ENCODE data around the gene TUBB4B.
"Not testable (repeated sequence)": the region's sequence is repeated elsewhere in the genome, so short reads cannot be mapped to it uniquely, and the experiment has no call there.

The TUBB4B gene

DNA sequence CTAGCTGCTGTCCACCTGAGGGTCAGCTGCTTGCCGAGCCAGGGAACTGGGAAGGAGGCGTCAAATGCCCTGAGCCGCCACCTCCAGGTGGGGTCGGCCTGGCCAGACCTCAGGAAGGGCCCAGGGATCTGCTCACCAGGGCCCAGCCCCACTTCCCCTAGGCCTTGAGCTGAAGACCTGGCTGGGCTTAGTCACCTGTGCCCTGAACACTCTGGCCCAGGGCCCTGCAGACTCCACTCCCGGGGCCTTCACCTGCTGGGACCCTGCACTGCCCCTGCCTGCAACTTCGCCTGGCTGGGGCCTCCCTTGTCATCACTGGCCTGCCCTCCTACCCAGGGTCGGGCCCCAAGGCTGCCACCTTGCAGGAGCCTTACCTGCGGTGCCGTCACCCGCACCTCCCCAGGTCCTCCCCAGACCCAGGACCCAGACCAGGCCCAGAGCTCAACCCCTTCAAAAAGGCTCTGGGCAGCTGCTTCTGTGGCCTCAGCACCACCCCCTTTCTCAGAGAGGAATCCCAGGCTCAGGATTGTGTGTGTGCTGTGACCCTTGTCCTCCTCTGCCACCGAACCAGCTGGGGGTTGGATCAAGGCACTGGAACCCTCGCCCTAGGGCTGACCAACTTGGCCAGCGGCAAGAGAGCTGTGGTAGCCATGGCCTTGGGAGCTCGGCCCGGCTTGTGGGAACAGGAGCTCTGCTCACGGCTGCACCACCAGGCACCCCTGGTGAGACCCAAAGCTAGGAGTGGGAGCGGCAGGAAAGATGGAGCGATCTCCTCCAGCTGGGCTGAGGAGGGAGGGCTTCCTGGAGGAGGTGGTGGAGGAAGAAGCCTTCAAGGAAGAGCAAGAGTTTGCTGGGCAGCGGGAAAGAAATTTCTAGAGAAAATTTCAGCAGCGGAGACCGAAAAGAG, 12.9 kb downstream of the TUBB4B start:
- no peak for DNase-seq

GRCh38 chr9:137254624-137255447, 13.7 kb downstream of the TUBB4B start, which contains the start of gene NELFB:
Gene NELFB, plus strand, starts transcription at chr9:137255327.
- DNase-seq: peak; percentile 97

- peak; percentile 47 for DNase-seq
Measured at GRCh38 chr9:137255448-137256114, 14.5 kb downstream of the TUBB4B start.

DNA sequence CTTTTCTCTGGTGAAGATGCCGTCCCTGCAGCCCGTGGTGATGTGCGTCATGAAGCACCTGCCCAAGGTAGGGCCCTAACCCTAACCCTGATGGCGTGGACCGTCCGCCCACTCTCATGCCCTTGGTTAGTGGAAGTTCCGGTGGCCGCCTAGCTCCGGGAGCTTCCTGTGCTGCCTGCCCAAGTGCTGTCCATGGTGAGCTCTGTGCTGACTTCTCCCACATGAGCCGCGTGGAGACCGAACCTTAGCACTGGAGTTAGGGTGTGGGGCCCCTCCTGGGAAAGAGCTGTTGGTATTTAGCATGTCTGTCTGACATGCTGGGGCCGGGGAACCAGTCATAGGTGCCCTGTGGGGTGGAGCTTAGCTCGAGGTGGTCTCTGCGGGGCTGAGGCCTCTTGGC, 15.3 kb downstream of the TUBB4B start:
- no peak for DNase-seq

- DNase-seq: no peak
Measured at GRCh38 chr9:137256856-137257255, 15.8 kb downstream of the TUBB4B start.

- DNase-seq: not testable (repeated sequence)
Measured at GRCh38 chr9:137262173-137262908, 21.3 kb downstream of the TUBB4B start.

- DNase-seq: no peak
Measured at GRCh38 chr9:137262909-137263285, 21.8 kb downstream of the TUBB4B start.

DNA sequence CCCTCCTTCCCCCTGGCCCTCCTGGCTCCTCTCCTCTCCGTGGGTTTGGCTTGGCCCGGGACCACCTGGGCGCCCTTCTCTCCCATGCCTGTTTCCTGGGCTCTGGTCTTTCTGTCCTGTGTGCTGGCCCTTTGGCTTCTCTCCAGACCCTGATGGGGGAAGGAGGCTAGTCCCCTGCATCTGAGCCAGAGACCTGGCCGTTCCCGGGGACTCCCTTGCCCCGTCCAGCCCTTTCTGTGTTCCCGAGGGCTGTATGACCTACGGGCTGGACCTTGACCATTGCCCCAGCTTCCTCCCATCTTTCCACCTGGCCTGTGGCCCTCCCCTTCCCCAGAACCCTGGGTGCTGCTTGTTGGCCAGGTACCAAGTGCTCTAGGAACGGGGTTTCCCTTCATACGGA, 22.4 kb downstream of the TUBB4B start:
- DNase-seq: no peak

GRCh38 chr9:137264067-137264466, 23.0 kb downstream of the TUBB4B start:
- DNase-seq: no peak

- DNase-seq: no peak
Measured at GRCh38 chr9:137265496-137266161, 24.5 kb downstream of the TUBB4B start.

DNA sequence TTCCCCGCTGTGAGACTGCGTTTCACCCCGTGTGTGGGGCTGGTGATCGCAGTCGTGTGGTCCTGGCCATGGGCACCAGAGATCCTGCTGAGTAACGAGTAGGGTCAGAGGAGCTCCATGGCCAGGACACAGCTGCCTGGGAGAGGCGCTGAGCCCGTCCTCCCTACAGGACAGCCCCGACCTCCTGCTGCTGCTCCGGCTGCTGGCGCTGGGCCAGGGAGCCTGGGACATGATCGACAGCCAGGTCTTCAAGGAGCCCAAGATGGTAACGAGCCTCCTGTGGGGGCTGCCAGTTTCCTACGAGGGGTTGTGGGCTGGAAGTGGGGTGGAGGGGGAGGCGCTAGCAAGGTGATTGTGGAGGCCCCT, 25.1 kb downstream of the TUBB4B start:
- DNase-seq: no peak

DNA sequence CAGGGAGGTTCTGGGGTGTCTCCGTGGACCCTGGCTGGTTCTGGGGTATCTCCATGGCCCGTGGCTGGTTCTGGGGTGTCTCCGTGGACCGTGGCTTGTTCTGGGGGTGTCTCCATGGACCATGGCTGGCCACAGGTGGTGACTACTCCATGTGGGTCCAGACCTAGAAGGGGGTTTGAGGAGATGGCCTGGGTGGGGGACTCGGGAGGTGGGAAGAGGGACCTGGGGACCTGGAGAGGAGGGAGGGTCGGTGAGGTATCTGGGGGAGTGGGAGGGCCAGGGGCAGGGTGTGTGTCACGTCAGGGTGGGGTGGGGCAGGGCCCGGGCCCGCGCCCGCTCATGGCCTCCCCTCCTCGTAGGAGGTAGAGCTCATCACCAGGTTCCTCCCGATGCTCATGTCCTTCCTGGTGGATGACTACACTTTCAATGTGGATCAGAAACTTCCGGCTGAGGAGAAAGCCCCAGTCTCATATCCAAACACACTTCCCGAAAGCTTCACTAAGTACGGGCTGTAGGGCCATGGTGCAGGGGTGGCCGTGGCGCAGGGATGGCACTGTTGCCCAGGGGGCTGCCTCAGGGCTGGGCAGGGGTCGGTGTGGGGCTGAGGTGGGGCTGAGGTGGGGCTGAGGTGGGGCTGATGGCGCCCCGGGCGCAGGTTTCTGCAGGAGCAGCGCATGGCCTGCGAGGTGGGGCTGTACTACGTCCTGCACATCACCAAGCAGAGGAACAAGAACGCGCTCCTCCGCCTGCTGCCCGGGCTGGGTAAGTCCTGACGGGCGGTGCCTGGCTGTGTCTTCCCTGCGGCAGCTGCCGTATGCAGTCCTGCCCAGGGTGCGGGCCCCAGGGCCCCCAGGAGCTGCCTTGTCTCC, 25.7 kb downstream of the TUBB4B start:
- no peak for DNase-seq

GRCh38 chr9:137267933-137268355, 26.9 kb downstream of the TUBB4B start:
- no peak for DNase-seq

GRCh38 chr9:137268538-137269201, 27.6 kb downstream of the TUBB4B start:
- DNase-seq: no peak

- DNase-seq: no peak
Measured at GRCh38 chr9:137269231-137269772, 28.2 kb downstream of the TUBB4B start.

- peak; percentile 36 for DNase-seq
Measured at GRCh38 chr9:137270929-137271695, 30.0 kb downstream of the TUBB4B start.

GRCh38 chr9:137271696-137272076, 30.6 kb downstream of the TUBB4B start:
- no peak for DNase-seq

DNA sequence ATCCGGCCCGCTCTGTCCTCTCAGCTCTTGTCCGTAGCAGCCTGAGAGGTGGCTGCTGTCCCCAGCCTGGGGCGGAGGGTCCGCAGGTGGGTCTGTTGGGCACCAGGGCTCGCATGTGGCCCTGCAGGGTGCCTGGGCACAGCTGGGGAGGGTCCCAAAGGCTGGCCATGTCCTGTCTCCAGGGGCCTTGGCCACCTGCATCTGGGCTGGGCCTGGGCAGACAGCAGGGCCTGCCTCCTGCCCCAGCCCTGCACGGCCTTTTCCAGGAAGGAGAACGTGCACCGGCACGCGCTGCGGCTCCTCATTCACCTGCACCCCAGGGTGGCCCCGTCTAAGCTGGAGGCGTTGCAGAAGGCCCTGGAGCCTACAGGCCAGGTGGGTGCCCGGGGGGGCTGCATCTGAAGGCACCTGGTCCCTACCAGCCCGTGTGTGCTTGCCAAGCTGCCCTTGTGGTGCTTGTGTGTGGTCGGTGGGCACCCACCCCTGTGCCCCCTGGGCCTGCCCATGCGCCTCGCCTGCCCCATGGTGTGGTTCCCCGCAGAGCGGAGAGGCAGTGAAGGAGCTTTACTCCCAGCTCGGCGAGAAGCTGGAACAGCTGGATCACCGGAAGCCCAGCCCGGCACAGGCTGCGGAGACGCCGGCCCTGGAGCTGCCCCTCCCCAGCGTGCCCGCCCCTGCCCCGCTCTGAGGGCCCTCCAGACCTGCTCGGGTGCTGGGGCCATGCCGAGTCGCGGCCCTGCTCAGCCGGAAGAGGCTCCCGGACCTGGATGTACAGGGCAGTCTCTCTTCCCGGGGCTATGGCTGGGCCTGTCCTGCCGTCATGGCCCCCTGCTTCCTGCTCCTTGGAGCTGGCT, 31.4 kb downstream of the TUBB4B start:
- DNase-seq: no peak

All from activated CD4-positive, alpha-beta T cell treated with anti-CD3 and anti-CD28 coated beads, Interleukin-2, Interleukin-6, amounts not matched to agents 100 ng/mL and 50 ng/mL, durations not matched to agents 16 hours and 8 hours (primary cell).